SK-N-SH treated with all-trans-retinoic acid at 6 μM for 48 hours (cell line): ENCODE data around the gene CLHC1.

Experiments used
- ATAC-seq: fragments of 200-7000 bp; cut with Tn5 transposase; 3 replicates; pipeline ENCODE4 v1.9.1; 2020; ENCODE audit warnings: mild to moderate bottlenecking, moderate library complexity
- ARNTL ChIP-seq: fragments of 450-650 bp; formaldehyde crosslinking; IDR thresholded peaks from 2 replicates; pipeline ENCODE4 v1.5.0; 2020; ENCODE audit warnings: low read depth, mild to moderate bottlenecking, moderate library complexity, borderline replicate concordance
- BACH2 ChIP-seq: fragments of 250-450 bp; sonication (Bioruptor Pico); IDR thresholded peaks from 2 replicates; pipeline ENCODE4 v1.9.0; 2021; ENCODE audit warnings: mild to moderate bottlenecking, borderline replicate concordance
- CREB5 ChIP-seq: fragments of 250-450 bp; sonication (Bioruptor Pico); IDR thresholded peaks from 2 replicates; pipeline ENCODE4 v1.5.1; 2020; ENCODE audit warnings: low read depth, mild to moderate bottlenecking, moderate library complexity
- CSDC2 ChIP-seq: fragments of 250-450 bp; sonication (Bioruptor Pico); IDR thresholded peaks from 2 replicates; pipeline ENCODE4 v1.5.0; 2020; ENCODE audit warnings: mild to moderate bottlenecking, moderate library complexity
- ESRRG ChIP-seq: fragments of 250-450 bp; sonication (Bioruptor Pico); IDR thresholded peaks from 2 replicates; pipeline ENCODE4 v1.6.1; 2021; ENCODE audit warnings: mild to moderate bottlenecking
- RARB ChIP-seq: fragments of 250-450 bp; sonication (Bioruptor Pico); IDR thresholded peaks from 2 replicates; pipeline ENCODE4 v1.8.0; 2021; ENCODE audit warnings: mild to moderate bottlenecking, moderate library complexity
- TCF4 ChIP-seq: fragments of 250-450 bp; sonication (Bioruptor Pico); IDR thresholded peaks from 2 replicates; pipeline ENCODE4 v1.8.0; 2021; ENCODE audit warnings: mild to moderate bottlenecking, moderate library complexity, borderline replicate concordance
- TOX ChIP-seq: fragments of 250-450 bp; sonication (Bioruptor Pico); IDR thresholded peaks from 2 replicates; pipeline ENCODE4 v1.8.0; 2021; ENCODE audit warnings: mild to moderate bottlenecking, moderate library complexity, borderline replicate concordance
- TSHZ2 ChIP-seq: fragments of 250-450 bp; sonication (Bioruptor Pico); IDR thresholded peaks from 2 replicates; pipeline ENCODE4 v1.5.0; 2020; ENCODE audit warnings: mild to moderate bottlenecking, moderate library complexity
- ZFP3 ChIP-seq: fragments of 250-450 bp; sonication (Bioruptor Pico); IDR thresholded peaks from 2 replicates; pipeline ENCODE4 v1.5.0; 2020; ENCODE audit warnings: mild to moderate bottlenecking, moderate library complexity
- ZFP30 ChIP-seq: fragments of 450-650 bp; formaldehyde crosslinking; IDR thresholded peaks from 2 replicates; pipeline ENCODE4 v1.5.0; 2022; ENCODE audit warnings: mild to moderate bottlenecking, moderate library complexity
- ZNF565 ChIP-seq: fragments of 450-650 bp; formaldehyde crosslinking; conservative IDR thresholded peaks from 2 replicates; pipeline ENCODE4 v1.5.0; 2020; ENCODE audit warnings: low read depth, mild to moderate bottlenecking, moderate library complexity
- ZNF70 ChIP-seq: fragments of 450-650 bp; formaldehyde crosslinking; IDR thresholded peaks from 2 replicates; pipeline ENCODE4 v1.5.0; 2020; ENCODE audit warnings: mild to moderate bottlenecking, moderate library complexity
- TF ChIP-seq, protein P1 (sequence below): fragments of 250-450 bp; sonication (Bioruptor Pico); IDR thresholded peaks from 2 replicates; pipeline ENCODE4 v1.5.1; 2021; ENCODE audit warnings: mild to moderate bottlenecking, moderate library complexity
- TF ChIP-seq, protein P2 (sequence below): fragments of 250-450 bp; sonication (Bioruptor Pico); IDR thresholded peaks from 2 replicates; pipeline ENCODE4 v1.8.0; 2020; ENCODE audit warnings: mild to moderate bottlenecking, moderate library complexity, borderline replicate concordance
- TF ChIP-seq, protein P3 (sequence below): fragments of 250-450 bp; sonication (Bioruptor Pico); IDR thresholded peaks from 2 replicates; pipeline ENCODE4 v1.8.0; 2021; ENCODE audit warnings: low read depth, mild to moderate bottlenecking, moderate library complexity, borderline replicate concordance

CLHC1 gene

DNA sequence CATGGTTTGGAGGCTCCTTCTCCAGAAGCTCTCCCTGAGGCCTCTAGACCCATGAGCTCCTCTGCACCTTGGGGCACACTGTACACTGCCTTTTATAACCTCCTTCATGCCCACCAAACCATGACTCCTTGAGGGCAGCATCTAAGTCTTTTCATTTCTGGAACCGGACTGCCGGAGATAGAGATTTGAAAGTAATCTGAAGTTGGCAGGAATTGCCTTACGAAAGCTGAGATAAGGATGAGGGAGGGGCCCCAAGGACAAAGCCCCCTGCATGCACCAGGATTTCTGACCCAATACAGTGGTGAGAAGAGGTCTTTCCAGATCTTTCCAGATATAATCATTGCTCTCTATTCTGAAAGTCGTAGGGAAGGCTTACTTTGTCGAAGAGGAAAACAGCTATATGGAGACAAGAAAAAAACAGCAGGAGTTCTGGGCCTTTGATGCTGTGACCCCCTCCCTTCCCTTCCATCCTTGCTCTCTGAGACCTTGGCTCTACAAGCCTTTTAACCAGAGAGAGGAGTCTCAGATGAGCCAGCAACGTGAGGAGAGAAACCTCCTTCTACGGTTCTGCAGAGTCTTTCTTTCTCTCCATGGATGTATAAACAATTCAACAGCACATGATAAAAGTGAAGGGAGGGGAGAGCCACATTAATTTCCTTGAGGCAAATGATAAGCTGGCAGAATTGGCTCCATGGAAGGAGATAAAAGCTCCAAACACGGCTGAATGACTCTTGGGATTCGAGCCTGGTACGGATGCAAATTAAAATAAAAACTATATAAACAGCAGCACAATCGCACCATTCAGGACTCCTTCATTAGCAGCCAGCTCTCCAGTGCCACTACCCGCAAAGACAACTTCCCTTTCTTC lies 93.8 kb downstream of the CLHC1 start:
- TF ChIP-seq TSHZ2 (CRISPR knock-in tag) = no peak
- TF ChIP-seq RARB = no peak
- no peak for TF ChIP-seq BACH2
- no peak for TF ChIP-seq CREB5 (CRISPR knock-in tag)
- no peak for TF ChIP-seq ARNTL (CRISPR knock-in tag)
- TF ChIP-seq ZFP3 (CRISPR knock-in tag) = no peak
- no peak for TF ChIP-seq TCF4 (CRISPR knock-in tag)
- TF ChIP-seq TOX (CRISPR knock-in tag) = no peak
- ATAC-seq = no peak

DNA sequence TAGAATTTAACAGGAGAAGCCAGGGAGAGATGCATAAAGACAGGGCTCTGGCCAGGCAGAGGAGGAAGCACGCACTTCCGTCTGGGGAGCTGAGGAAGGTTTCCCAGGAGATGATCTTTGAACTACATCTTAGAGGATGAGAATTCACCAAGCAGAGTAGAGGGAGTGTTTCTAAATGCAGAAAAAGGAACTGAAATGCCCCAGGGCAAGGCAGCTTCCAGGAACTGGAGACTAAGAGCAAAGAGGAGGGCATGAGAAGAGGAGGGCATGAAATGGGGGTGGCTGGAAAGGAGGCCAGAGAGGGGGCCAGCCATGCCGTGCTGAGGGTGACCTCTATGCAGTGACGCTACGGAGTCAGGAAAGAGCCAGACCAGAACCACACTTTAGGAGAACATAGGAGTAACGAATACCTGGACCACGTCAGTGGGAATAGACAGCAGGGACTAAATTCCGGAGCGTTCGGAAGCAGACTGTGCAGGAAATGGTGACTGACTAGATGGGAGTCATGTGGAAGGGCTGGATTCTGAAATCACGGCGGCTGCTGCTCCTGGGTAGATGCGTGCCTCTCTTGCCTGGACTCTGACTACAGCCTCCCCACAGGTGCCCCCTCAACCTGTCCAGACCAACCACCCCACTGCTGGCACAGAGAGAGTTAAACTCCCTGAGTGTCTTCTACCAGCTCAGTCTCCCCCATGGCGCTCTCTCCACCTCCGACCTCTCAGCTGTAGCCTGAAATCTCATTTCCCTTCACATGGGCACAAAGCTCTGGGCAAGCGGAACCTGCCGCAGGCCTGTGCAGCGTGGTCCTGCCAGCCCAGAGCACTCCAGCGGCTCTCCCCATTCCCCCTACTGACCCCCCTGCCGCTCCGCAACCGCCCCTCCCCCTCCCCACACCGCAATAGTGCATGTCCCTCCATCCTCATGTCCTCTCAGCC lies 94.8 kb downstream of the CLHC1 start:
- TF ChIP-seq TSHZ2 (CRISPR knock-in tag) = no peak
- TF ChIP-seq RARB = no peak
- TF ChIP-seq, protein P1, sequence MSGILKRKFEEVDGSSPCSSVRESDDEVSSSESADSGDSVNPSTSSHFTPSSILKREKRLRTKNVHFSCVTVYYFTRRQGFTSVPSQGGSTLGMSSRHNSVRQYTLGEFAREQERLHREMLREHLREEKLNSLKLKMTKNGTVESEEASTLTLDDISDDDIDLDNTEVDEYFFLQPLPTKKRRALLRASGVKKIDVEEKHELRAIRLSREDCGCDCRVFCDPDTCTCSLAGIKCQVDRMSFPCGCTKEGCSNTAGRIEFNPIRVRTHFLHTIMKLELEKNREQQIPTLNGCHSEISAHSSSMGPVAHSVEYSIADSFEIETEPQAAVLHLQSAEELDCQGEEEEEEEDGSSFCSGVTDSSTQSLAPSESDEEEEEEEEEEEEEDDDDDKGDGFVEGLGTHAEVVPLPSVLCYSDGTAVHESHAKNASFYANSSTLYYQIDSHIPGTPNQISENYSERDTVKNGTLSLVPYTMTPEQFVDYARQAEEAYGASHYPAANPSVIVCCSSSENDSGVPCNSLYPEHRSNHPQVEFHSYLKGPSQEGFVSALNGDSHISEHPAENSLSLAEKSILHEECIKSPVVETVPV (CRISPR knock-in tag) = no peak
- TF ChIP-seq, protein P2, sequence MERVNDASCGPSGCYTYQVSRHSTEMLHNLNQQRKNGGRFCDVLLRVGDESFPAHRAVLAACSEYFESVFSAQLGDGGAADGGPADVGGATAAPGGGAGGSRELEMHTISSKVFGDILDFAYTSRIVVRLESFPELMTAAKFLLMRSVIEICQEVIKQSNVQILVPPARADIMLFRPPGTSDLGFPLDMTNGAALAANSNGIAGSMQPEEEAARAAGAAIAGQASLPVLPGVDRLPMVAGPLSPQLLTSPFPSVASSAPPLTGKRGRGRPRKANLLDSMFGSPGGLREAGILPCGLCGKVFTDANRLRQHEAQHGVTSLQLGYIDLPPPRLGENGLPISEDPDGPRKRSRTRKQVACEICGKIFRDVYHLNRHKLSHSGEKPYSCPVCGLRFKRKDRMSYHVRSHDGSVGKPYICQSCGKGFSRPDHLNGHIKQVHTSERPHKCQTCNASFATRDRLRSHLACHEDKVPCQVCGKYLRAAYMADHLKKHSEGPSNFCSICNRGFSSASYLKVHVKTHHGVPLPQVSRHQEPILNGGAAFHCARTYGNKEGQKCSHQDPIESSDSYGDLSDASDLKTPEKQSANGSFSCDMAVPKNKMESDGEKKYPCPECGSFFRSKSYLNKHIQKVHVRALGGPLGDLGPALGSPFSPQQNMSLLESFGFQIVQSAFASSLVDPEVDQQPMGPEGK (CRISPR knock-in tag) = no peak
- no peak for TF ChIP-seq ZNF70 (CRISPR knock-in tag)
- TF ChIP-seq ZFP30 (CRISPR knock-in tag) = no peak
- no peak for TF ChIP-seq ARNTL (CRISPR knock-in tag)
- no peak for TF ChIP-seq TCF4 (CRISPR knock-in tag)
- no peak for TF ChIP-seq ZFP3 (CRISPR knock-in tag)
- no peak for TF ChIP-seq ESRRG (CRISPR knock-in tag)
- TF ChIP-seq, protein P3, sequence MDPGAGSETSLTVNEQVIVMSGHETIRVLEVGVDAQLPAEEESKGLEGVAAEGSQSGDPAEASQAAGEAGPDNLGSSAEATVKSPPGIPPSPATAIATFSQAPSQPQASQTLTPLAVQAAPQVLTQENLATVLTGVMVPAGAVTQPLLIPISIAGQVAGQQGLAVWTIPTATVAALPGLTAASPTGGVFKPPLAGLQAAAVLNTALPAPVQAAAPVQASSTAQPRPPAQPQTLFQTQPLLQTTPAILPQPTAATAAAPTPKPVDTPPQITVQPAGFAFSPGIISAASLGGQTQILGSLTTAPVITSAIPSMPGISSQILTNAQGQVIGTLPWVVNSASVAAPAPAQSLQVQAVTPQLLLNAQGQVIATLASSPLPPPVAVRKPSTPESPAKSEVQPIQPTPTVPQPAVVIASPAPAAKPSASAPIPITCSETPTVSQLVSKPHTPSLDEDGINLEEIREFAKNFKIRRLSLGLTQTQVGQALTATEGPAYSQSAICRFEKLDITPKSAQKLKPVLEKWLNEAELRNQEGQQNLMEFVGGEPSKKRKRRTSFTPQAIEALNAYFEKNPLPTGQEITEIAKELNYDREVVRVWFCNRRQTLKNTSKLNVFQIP = no peak
- no peak for TF ChIP-seq ZNF565 (CRISPR knock-in tag)
- TF ChIP-seq CREB5 (CRISPR knock-in tag) = no peak
- TF ChIP-seq CSDC2 (CRISPR knock-in tag) = no peak
- no peak for ATAC-seq
